SU-DHL-6 (cell line): ENCODE data around the gene CHST9.

Experiments
- H2AFZ ChIP-seq: fragments of 200-600 bp; sonication (generic); 2 replicates; pipeline ENCODE4 v1.6.1; 2014; ENCODE audit warnings: low read depth, mild to moderate bottlenecking, moderate library complexity, mixed read lengths, antibody characterized with exemption, low read length; ENCODE audit not compliant: severe bottlenecking
- H3F3A ChIP-seq: fragments of 200-600 bp; shearing (Covaris generic); 2 replicates; pipeline ENCODE4 v1.6.0; 2016; ENCODE audit warnings: antibody characterized with exemption, mild to moderate bottlenecking; ENCODE audit not compliant: insufficient read depth
- H3K27ac ChIP-seq: fragments of 200-600 bp; sonication (generic); 2 replicates; pipeline ENCODE4 v1.5.1; 2016; ENCODE audit warnings: low read depth, mild to moderate bottlenecking, low read length, moderate library complexity, mixed read lengths
- H3K27me3 ChIP-seq: fragments of 200-600 bp; sonication (generic), shearing (Covaris generic); 2 replicates; pipeline ENCODE4 v1.6.0; 2014; ENCODE audit warnings: mild to moderate bottlenecking, low read length
- H3K36me3 ChIP-seq: fragments of 200-600 bp; sonication (generic); 2 replicates; pipeline ENCODE4 v1.6.1; 2014; ENCODE audit warnings: mild to moderate bottlenecking, low read length, mixed read lengths
- H3K4me2 ChIP-seq: fragments of 300-600, 200-600 bp; shearing (Covaris generic), sonication (generic); 2 replicates; pipeline ENCODE4 v1.6.0; 2014; ENCODE audit warnings: low read length, low read depth, mild to moderate bottlenecking; ENCODE audit not compliant: poor library complexity, severe bottlenecking
- H3K4me3 ChIP-seq: fragments of 200-600 bp; sonication (generic); 2 replicates; pipeline ENCODE4 v1.5.1; 2014; ENCODE audit warnings: antibody characterized with exemption, low read length, mild to moderate bottlenecking, mixed read lengths; ENCODE audit not compliant: insufficient read depth, poor library complexity, severe bottlenecking
- H3K79me2 ChIP-seq: fragments of 200-600 bp; sonication (generic); 2 replicates; pipeline ENCODE4 v1.6.1; 2014; ENCODE audit warnings: mild to moderate bottlenecking, low read length, moderate library complexity; ENCODE audit not compliant: insufficient read depth
- H3K9ac ChIP-seq: fragments of 200-600 bp; sonication (generic); 2 replicates; pipeline ENCODE4 v1.7.0; 2014; ENCODE audit warnings: mild to moderate bottlenecking, low read length
- H3K9me2 ChIP-seq: fragments of 200-600 bp; sonication (generic); replicated peaks from 2 replicates; pipeline ENCODE4 v1.6.1; 2014; ENCODE audit warnings: low read length; ENCODE audit not compliant: insufficient read depth
- H3K9me3 ChIP-seq: fragments of 200-600 bp; sonication (generic); 2 replicates; pipeline ENCODE4 v1.6.1; 2014; ENCODE audit warnings: low read length, mixed read lengths; ENCODE audit not compliant: insufficient read depth
- H4K20me1 ChIP-seq: fragments of 200-600 bp; sonication (generic); 2 replicates; pipeline ENCODE4 v1.6.1; 2014; ENCODE audit warnings: low read depth, mild to moderate bottlenecking, antibody characterized with exemption, low read length, moderate library complexity, mixed read lengths
- CTCF ChIP-seq: fragments of 200-600 bp; sonication (generic); IDR thresholded peaks from one replicate; pipeline ENCODE4 v1.5.1; 2017; ENCODE audit warnings: antibody characterized with exemption, mild to moderate bottlenecking, low read length, moderate library complexity; ENCODE audit not compliant: insufficient read depth, poor library complexity, severe bottlenecking
- EZH2phosphoT487 ChIP-seq: fragments of 200-600 bp; sonication (generic), shearing (Covaris generic); conservative IDR thresholded peaks from 2 replicates; pipeline ENCODE4 v1.6.1; 2018; ENCODE audit warnings: mild to moderate bottlenecking, antibody characterized with exemption, low read length, moderate library complexity, mixed read lengths

CHST9 gene

DNA sequence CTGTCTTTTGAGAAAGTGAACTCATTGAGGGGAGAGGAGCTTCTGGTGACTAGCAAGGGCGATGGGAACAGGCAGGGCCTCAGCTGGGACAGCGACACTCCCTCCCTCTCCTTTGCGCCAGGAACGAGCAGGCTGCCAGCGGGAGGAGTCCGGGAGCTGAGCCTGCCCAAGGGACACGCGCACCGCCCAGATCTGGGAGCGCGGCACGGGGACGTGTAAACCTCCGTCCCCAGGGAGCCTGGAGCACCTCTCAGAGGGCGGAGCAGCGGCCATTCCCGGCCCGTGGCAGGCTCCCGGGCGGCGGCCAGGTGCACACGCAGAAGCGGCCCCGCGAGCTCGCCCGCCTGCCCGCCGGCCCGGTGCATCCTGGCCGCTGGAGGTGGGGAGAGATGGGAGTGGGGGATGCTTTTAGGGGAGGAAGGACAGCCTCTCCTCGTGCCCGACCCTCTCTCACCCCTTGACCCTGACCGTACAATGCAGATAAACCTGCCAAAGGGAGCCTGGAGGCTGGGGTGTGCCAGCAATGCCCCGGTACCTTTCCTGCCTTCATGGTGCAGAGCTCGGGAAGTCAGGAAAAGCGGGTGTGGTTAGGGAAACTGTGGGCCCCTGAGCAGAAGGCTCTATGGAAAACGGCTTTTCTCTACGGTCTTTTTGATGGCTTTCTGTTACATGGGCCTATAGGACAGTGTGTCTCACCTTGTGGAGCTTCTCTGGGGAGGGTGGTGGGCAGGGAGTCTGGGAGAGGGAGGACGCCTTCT, 321.8 kb downstream of the CHST9 start:
- Histone ChIP-seq H3K4me2 (no peak overlapping the region), H3K36me3 (no peaks in the 10 kb centered on the region), H4K20me1 (no peaks in the 10 kb centered on the region), H2AFZ (no peak overlapping the region), H3K27me3 (no peaks in the 10 kb centered on the region), H3K9me2 (no peaks in the 10 kb centered on the region), H3K9me3 (no peaks in the 10 kb centered on the region), H3K27ac (no peak overlapping the region), H3K4me3 (no peak overlapping the region), H3K9ac (no peak overlapping the region), H3F3A (no peaks in the 10 kb centered on the region), H3K79me2 (no peaks in the 10 kb centered on the region)
- TF ChIP-seq EZH2phosphoT487 (no peak), CTCF (no peak)

DNA sequence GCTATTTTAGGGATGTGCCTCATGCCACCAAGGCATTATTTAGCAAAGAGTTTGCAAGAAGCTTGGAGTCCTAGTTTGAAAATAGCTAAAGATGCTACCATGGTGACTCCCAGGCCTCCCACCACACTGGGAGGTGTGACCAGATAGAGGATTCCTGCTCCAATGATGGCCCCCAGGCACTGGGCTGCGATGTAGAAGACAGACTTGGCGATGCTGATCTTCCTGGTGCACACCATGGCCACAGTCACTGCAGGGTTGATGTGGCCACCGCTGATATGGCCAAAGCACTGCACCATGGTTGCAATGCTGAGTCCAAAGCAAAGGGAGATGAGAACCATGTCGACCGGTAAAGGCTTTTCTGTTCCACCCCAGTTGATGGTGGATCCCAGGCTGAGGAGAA, 323.0 kb downstream of the CHST9 start:
- H3K4me3 ChIP-seq = no peak overlapping the region
- no peaks in the 10 kb centered on the region for H3K9me3 ChIP-seq
- no peak overlapping the region for H3K27ac ChIP-seq
- no peak overlapping the region for H3K9ac ChIP-seq
- H4K20me1 ChIP-seq = no peaks in the 10 kb centered on the region
- no peak overlapping the region for H2AFZ ChIP-seq
- no peaks in the 10 kb centered on the region for H3F3A ChIP-seq
- H3K79me2 ChIP-seq = no peaks in the 10 kb centered on the region
- no peak for TF ChIP-seq CTCF
- TF ChIP-seq EZH2phosphoT487 = no peak
- H3K4me2 ChIP-seq = no peak overlapping the region
- H3K36me3 ChIP-seq = no peaks in the 10 kb centered on the region
- H3K9me2 ChIP-seq = no peaks in the 10 kb centered on the region
- H3K27me3 ChIP-seq = no peaks in the 10 kb centered on the region
